Stromal cell of bone marrow (primary cell): ENCODE measurements around the gene PACSIN3.
"Not testable (repeated sequence)": the region's sequence is repeated elsewhere in the genome, so short reads cannot be mapped to it uniquely, and the experiment has no call there.

Experiments
- DNase-seq: peaks from one replicate; pipeline ENCODE4 v3.0.0-alpha.2; 2012; ENCODE audit warnings: low read depth

Gene PACSIN3

DNA sequence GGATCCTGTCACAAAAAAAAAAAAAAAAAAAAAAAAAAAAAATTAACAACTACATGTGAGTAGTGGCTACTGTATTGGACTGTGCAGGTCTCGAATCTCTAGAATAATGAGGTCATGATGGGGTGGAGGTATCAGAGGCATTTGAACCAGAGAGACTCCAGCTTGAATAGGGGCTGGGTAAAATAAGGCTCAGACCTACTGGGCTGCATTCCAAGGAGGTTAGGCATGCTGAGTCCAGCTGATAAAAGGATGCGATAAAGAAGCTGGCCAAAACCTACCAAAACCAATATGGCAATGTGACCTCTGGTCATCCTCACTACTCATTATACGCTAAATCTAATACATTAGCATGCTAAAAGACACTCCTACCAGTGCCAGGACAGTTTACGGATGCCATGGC lies 5.9 kb upstream of the PACSIN3 start:
- DNase-seq, result no peak

DNA sequence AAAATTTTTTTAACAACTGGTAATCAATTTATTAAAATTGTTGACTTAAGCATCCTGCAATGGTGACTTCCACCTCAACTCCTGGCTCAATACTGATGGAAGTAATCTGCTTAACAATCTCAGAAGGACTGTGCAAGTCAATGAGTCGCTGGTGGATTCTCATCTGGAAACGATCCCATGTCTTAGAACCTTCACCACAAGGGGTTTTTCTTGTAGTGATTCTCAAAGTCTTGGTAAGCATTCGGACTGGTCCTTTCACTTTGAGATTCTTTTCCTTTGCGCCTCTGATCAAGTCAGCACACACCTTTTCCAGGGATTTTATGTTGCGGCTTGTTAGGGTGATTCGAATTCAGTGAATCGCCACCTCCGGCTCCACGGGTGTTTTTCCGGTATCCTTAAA lies 4.9 kb upstream of the PACSIN3 start:
- DNase-seq, result not testable (repeated sequence)

DNA sequence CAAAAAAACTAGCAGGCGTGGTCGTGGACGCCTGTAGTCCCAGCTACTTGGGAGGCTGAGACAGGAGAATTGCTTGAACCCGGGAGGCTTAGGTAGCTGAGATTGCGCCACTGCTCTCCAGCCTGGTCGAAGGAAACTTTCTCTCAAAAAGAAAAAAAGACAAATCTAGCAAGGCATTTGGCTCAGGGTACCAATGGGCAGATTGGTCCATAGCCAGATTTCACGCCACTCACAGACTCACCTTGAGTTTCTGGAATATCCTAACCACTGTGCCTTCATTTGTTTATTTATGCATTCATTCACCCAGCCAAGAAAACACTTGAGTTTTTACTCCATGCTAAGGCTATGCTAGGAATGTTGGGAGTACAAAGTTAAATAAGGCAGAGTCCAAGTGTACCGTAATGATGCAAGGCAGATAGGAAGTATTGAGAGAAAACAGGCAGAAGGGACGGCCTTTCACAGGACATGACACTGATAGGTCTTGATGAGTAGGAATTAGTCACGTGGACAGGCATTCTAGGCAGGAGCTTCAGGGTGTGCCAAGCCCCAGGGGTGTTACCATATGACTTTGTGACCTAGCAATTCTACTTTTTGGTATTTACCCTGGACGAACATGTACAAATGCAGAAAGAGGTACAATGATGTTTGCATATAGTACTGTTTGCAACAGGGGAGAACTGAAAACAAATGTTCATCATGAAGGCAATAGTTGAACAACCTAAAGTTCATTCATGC lies 3.0 kb upstream of the PACSIN3 start:
- no peak for DNase-seq

GRCh38 chr11:47188259-47188658 lies 2.0 kb upstream of the PACSIN3 start:
- no peak for DNase-seq

DNA sequence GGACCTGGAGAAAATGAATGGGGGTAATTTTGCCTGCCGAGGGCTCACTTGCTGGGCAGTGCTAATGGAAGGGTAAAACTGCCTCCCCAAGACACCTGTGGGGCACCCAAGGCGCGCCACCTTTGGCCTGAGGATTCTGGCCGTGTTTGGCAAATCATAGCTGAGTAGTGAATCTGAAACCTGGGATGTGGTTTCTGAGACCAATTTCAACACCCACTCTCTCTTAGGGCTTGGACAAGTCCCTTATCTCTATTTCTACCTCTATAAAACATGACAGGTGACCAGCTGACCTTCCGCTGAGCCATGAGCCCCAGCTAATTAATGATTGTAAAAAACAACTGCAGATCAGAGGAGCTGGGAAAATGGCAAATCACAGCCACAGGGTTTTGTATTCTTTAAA lies 1.5 kb upstream of the PACSIN3 start:
- DNase-seq, result no peak

DNA sequence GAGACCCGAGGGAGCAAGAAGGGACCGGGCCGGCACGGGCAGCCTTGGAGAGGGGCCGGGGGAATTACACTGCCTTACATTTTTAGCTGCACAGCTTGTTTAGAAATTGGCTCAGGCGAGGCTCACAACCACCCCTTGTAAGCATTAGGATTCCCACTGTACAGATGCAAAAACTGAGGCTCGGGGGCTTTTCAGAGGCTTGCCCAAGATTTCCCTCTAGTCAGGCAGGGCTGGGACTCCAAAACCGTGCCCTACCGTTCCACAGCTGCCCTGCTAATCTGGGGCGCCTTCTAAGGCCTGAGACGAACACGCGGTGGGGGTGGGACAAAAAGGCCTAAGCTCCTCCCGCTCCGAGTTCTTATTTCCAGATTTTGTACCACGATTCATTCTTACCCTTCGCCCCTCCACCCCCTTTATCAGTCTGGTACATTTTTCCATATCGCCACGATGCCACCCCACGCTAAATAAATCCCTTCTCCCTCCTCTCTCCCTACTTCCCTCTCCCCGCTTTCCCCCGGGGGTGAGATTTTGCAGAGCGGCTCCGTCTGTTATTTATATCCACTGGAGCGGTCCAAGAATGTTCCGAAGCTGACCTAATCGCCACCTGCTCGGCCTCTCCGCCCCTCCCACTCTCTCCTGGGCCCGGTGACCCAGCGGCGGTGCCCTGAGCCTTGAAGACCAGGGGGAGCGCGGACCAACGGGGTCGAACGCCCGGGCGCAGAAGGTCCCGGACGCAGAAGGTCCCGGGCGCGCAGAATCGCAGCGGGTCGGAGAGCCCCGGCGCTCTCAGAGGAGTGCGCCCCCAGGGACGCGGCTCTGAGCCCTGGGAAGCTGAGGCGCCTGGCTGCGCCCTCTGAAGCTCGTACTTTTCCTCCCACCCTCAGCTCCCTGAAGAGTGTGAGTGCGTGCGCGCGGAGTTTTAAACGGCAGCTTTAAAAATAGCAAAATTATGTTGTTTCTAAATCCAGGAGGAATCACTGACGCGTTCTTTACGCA lies 764 bp upstream of the PACSIN3 start:
- peak; percentile 21 for DNase-seq

GRCh38 chr11:47185305-47186075 lies 744 bp downstream of the PACSIN3 start:
- DNase-seq, result no peak

DNA sequence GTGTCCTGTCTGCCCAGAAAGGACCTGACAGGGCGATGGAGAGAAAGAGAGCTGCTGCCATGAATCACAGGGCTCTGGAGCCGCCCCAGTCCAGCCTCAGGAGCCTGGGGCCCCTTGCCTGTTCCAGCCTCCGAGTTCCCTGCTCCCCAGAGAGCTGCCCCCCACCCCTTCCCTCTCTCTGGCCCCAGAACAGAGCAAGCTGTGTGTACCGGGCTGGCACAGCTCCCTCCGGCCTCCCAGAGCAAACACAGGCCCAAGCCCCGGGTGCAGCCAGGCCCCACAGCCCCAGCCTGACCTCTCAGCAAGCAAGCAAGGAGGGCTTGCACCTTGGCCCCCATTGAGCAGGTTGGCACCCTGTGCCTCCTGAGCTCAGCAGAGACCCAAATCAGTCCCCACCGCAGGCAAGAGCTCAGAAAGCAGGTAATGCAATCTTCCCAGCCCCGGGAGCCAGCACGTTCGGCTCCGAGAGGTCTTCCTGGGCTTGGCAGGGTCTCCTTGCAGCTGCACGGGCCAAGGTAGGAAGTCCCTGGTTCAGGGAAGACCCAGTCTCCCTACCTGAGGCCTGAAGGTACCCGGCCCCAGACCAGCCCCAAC lies 1.4 kb downstream of the PACSIN3 start:
- no peak for DNase-seq

GRCh38 chr11:47183969-47184368 lies 2.3 kb downstream of the PACSIN3 start:
- DNase-seq, result no peak

GRCh38 chr11:47183031-47183856 lies 3.0 kb downstream of the PACSIN3 start:
- no peak for DNase-seq

DNA sequence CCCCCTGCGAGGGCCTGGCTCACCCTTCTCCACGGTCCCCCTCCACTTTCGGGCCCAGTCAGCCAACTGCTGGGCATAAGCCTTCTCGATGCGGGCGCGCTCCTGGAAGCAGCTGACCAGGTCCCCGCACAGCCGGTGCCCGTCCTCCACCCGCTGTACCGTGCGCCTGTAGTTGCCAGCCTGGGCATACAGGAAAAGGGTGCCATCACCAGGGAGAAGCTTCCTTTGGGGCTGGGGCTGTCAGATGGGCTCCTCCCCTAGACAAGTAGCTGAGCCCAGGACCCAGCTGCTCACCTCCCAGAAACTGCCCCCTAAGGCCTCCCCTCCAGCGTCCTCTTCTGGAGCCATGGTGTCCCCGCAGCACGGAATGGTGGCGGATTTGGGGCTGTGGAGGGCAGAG lies 3.9 kb downstream of the PACSIN3 start:
- no peak for DNase-seq

GRCh38 chr11:47181271-47181670 lies 5.0 kb downstream of the PACSIN3 start:
- no peak for DNase-seq

DNA sequence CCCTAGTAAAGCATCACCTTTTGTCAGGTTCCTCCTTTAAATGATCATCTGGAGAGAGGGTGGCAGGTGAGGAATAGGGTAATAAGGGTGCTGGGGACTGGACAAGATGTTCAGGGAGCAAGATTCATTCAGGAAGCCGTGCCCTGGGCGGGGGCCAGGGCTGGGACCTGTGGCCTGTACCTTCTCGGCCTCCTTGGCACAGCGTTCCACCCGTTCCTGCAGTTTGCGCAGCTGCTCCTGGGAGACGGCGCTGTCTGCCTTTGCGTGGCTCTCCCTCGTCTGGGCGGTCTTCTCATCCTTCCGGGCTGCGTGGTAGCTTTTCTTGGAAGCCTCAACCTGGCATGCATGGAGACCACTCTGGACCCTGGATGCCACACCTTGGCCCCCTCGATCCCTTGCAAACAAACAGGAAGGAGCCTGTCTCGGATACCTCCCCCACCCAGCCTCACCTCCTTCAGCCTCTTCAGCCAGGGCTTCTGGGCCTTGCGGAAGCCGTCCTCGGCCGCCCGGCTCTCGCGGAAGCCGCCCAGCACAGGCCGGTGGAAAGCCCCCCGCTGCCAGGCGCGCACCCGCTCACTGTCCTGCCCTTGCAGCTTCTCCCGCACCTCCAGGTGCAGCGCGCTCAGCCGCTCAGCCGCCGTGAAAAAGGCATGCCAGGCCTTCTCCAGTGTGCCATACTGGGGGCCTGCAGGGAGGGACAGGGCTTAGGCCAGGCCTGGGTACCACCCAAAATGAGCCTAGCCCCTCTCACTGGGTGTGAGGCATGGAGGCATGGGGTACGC lies 6.0 kb downstream of the PACSIN3 start:
- DNase-seq, result no peak

DNA sequence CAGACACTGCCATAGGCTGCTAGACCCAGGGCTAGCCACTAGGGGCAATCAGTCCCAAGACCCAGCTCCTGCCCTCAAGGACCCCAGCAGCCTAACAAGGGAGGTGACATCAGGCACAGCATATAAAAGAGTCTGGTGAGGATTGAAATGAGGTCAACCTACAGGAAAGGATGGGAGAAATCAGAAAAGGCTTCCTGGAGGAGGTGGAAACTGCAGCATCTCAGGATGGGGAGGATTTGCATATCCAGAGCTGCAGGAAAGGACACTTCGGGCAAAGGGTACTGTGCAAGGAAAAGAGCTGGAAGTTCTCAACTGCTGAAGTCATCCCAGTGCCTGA lies 6.6 kb downstream of the PACSIN3 start:
- no peak for DNase-seq

DNA sequence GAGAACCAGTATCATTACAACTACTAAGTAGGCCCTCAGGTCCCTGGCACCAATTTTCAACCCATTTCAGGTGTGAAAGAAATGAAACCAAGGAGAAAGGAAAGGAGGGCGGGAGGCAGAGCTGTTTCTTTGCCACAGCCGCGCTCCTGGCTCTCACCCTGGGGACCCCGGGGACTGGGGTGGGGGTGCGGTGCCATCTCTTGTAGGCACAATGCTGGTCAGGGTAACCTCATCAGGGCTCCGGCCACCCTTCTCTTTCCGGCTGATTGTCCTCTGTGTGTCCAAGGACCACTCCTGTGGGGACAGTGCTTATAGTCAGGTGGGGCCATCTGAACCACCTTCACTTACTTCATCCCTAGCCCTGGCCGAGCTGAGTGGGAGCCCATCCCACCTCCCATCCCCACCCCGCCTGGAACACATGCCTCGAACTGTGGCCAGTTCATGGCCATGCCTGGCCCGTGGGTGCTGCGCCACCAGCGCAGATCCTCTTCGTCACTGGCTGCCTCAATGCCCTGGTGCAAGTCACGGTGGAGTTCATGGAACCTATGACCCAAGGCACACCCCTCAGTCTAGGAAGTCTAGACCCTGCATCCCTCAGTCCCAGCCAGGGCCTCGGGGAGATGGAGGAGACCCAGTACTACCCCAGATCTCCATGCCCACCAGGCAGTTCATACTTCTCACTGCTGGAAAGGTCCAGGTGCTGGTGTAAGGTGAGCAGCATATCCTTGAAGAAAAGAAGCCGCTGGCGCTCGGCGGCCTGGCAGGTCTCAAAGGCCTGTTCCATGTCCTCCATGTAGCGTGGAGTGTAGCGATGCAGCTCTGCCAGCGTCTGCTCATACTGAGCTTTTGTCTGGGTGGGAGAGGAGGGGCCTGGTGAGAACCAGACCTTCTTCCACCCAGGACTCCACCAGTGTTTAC lies 7.2 kb downstream of the PACSIN3 start:
- DNase-seq, result no peak

- DNase-seq, result no peak
Observed at GRCh38 chr11:47178316-47178715, 7.9 kb downstream of the PACSIN3 start.

GRCh38 chr11:47177846-47178245 lies 8.4 kb downstream of the PACSIN3 start:
- DNase-seq, result no peak

DNA sequence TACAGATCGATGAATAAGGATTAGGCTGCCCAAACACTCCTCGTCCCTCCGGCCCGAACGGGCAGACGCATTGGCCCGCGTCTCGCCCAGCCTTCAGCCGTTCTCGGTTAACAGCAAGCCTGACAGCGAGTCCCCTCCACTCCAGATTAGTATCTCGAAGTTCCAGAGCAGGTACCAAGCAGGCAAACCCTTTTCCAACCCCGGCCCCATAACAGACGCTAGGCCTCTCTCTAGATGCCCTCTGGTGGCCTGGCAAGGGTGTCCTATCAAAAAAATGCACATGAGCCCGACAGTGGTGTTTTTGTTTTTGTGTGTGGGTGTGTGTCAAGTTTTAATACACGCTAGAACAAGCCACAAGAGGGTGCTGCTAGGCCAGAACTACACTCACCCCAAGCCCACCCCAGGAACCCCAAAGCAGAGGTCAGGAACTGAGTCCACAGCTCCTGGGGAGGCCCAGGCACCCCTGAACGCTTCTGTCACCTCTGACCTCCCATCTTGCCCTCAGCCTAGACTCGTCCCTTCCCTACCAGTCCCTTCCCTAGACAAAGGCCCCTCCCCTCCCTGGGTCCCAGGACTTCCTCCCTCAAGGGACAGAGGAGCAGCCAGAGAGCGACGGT lies 8.9 kb downstream of the PACSIN3 start:
- peak; percentile 76 for DNase-seq
